HEK293 (cell line): ENCODE data around the gene QPCTL.

Experiments
- FEZF1 ChIP-seq: fragments of 450-650 bp; formaldehyde crosslinking; IDR thresholded peaks from 2 replicates; pipeline ENCODE4 v1.5.1; 2016; ENCODE audit warnings: missing biosample characterization, missing genetic modification characterization
- REPIN1 ChIP-seq: fragments of 450-650 bp; formaldehyde crosslinking; IDR thresholded peaks from 2 replicates; pipeline ENCODE4 v1.5.1; 2017; ENCODE audit warnings: missing biosample characterization, missing genetic modification characterization, low read depth
- SCRT2 ChIP-seq: fragments of 450-650 bp; formaldehyde crosslinking; IDR thresholded peaks from 2 replicates; pipeline ENCODE4 v1.5.1; 2016; ENCODE audit warnings: missing biosample characterization, missing genetic modification characterization
- WT1 ChIP-seq: fragments of 450-650 bp; formaldehyde crosslinking; IDR thresholded peaks from 2 replicates; pipeline ENCODE4 v1.5.1; 2016; ENCODE audit warnings: missing biosample characterization, missing genetic modification characterization
- YY2 ChIP-seq: fragments of 450-650 bp; formaldehyde crosslinking; IDR thresholded peaks from 2 replicates; pipeline ENCODE4 v1.5.1; 2016; ENCODE audit warnings: missing biosample characterization, missing genetic modification characterization
- ZBTB17 ChIP-seq: fragments of 450-650 bp; formaldehyde crosslinking; IDR thresholded peaks from 2 replicates; pipeline ENCODE4 v1.5.1; 2016; ENCODE audit warnings: missing biosample characterization, missing genetic modification characterization
- ZNF169 ChIP-seq: fragments of 450-650 bp; formaldehyde crosslinking; IDR thresholded peaks from 2 replicates; pipeline ENCODE4 v1.5.1; 2016; ENCODE audit warnings: missing biosample characterization, missing genetic modification characterization
- ZNF175 ChIP-seq: fragments of 450-650 bp; formaldehyde crosslinking; IDR thresholded peaks from 2 replicates; pipeline ENCODE4 v1.5.1; 2016; ENCODE audit warnings: missing biosample characterization, missing genetic modification characterization
- ZNF335 ChIP-seq: fragments of 450-650 bp; formaldehyde crosslinking; conservative IDR thresholded peaks from 2 replicates; pipeline ENCODE4 v1.5.1; 2016; ENCODE audit warnings: missing biosample characterization, missing genetic modification characterization
- ZNF354C ChIP-seq: fragments of 450-650 bp; formaldehyde crosslinking; IDR thresholded peaks from 2 replicates; pipeline ENCODE4 v1.5.1; 2016; ENCODE audit warnings: missing biosample characterization, missing genetic modification characterization, low read depth, borderline replicate concordance
- ZNF548 ChIP-seq: fragments of 450-650 bp; formaldehyde crosslinking; IDR thresholded peaks from 2 replicates; pipeline ENCODE4 v1.5.1; 2016; ENCODE audit warnings: missing biosample characterization, missing genetic modification characterization
- ZNF549 ChIP-seq: fragments of 450-650 bp; IDR thresholded peaks from 2 replicates; pipeline ENCODE4 v1.5.1; 2018; ENCODE audit warnings: missing biosample characterization, missing genetic modification characterization, mild to moderate bottlenecking, inconsistent platforms, moderate library complexity
- ZNF561 ChIP-seq: fragments of 450-650 bp; IDR thresholded peaks from 2 replicates; pipeline ENCODE4 v1.5.1; 2018; ENCODE audit warnings: missing biosample characterization, missing genetic modification characterization, borderline replicate concordance
- ZNF707 ChIP-seq: fragments of 450-650 bp; formaldehyde crosslinking; IDR thresholded peaks from 2 replicates; pipeline ENCODE4 v1.5.1; 2016; ENCODE audit warnings: missing biosample characterization, missing genetic modification characterization
- ZNF792 ChIP-seq: fragments of 450-650 bp; formaldehyde crosslinking; IDR thresholded peaks from 2 replicates; pipeline ENCODE4 v1.5.1; 2016; ENCODE audit warnings: missing biosample characterization, missing genetic modification characterization
- ZSCAN23 ChIP-seq: fragments of 450-650 bp; formaldehyde crosslinking; IDR thresholded peaks from 2 replicates; pipeline ENCODE4 v1.5.1; 2016; ENCODE audit warnings: missing biosample characterization, missing genetic modification characterization
- ZSCAN30 ChIP-seq: fragments of 450-650 bp; IDR thresholded peaks from 2 replicates; pipeline ENCODE4 v1.5.1; 2018; ENCODE audit warnings: missing biosample characterization, mild to moderate bottlenecking, missing genetic modification characterization, moderate library complexity
- TF ChIP-seq, protein P1 (sequence below): fragments of 450-650 bp; formaldehyde crosslinking; IDR thresholded peaks from 2 replicates; pipeline ENCODE4 v1.5.1; 2016; ENCODE audit warnings: missing biosample characterization, missing genetic modification characterization, low read depth
- TF ChIP-seq, protein P2 (sequence below): fragments of 450-650 bp; formaldehyde crosslinking; IDR thresholded peaks from 2 replicates; pipeline ENCODE4 v1.5.1; 2016; ENCODE audit warnings: missing biosample characterization, missing genetic modification characterization
- TF ChIP-seq, protein P3 (sequence below): fragments of 450-650 bp; formaldehyde crosslinking; IDR thresholded peaks from 2 replicates; pipeline ENCODE4 v1.5.1; 2016; ENCODE audit warnings: missing biosample characterization, missing genetic modification characterization
- TF ChIP-seq, protein P4 (sequence below): fragments of 450-650 bp; formaldehyde crosslinking; IDR thresholded peaks from 2 replicates; pipeline ENCODE4 v1.5.1; 2016; ENCODE audit warnings: missing biosample characterization, missing genetic modification characterization
- TF ChIP-seq, protein P5 (sequence below): fragments of 450-650 bp; formaldehyde crosslinking; IDR thresholded peaks from 2 replicates; pipeline ENCODE4 v1.5.1; 2016; ENCODE audit warnings: missing biosample characterization, missing genetic modification characterization, borderline replicate concordance
- TF ChIP-seq, protein P6 (sequence below): fragments of 450-650 bp; formaldehyde crosslinking; IDR thresholded peaks from 2 replicates; pipeline ENCODE4 v1.5.1; 2017; ENCODE audit warnings: missing biosample characterization, missing genetic modification characterization
- TF ChIP-seq, protein P7 (sequence below): fragments of 450-650 bp; formaldehyde crosslinking; IDR thresholded peaks from 2 replicates; pipeline ENCODE4 v1.5.1; 2016; ENCODE audit warnings: missing biosample characterization, missing genetic modification characterization

QPCTL gene

DNA sequence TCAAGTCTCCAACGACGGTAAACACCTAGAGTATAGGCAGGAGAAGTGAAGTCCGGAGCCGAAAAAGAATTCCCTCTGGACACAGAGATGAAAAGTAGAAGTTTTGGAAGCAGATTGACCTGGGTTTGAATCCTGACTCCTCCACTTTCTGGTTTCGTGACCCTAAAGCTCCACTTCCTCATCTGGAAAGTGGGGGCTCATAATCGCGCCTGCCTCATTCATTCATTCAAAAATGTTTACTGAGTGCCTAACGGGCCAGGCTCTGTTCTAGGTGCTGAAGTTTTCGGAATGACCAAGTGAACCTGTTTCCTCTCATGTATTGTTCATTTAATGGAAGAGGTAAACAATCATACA is 46.1 kb upstream of the QPCTL start (continued):
- TF ChIP-seq, protein P1, sequence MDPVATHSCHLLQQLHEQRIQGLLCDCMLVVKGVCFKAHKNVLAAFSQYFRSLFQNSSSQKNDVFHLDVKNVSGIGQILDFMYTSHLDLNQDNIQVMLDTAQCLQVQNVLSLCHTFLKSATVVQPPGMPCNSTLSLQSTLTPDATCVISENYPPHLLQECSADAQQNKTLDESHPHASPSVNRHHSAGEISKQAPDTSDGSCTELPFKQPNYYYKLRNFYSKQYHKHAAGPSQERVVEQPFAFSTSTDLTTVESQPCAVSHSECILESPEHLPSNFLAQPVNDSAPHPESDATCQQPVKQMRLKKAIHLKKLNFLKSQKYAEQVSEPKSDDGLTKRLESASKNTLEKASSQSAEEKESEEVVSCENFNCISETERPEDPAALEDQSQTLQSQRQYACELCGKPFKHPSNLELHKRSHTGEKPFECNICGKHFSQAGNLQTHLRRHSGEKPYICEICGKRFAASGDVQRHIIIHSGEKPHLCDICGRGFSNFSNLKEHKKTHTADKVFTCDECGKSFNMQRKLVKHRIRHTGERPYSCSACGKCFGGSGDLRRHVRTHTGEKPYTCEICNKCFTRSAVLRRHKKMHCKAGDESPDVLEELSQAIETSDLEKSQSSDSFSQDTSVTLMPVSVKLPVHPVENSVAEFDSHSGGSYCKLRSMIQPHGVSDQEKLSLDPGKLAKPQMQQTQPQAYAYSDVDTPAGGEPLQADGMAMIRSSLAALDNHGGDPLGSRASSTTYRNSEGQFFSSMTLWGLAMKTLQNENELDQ (tag by site-specific recombination), result no peak
- TF ChIP-seq ZNF561 (tag by site-specific recombination), result peak; percentile 2; the same call in 1 of the 2 replicates
- TF ChIP-seq ZSCAN23, result no peak
- TF ChIP-seq, protein P2, sequence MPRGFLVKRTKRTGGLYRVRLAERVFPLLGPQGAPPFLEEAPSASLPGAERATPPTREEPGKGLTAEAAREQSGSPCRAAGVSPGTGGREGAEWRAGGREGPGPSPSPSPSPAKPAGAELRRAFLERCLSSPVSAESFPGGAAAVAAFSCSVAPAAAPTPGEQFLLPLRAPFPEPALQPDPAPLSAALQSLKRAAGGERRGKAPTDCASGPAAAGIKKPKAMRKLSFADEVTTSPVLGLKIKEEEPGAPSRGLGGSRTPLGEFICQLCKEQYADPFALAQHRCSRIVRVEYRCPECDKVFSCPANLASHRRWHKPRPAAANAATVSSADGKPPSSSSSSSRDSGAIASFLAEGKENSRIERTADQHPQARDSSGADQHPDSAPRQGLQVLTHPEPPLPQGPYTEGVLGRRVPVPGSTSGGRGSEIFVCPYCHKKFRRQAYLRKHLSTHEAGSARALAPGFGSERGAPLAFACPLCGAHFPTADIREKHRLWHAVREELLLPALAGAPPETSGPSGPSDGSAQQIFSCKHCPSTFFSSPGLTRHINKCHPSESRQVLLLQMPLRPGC (tag by site-specific recombination), result no peak
- TF ChIP-seq, protein P3, sequence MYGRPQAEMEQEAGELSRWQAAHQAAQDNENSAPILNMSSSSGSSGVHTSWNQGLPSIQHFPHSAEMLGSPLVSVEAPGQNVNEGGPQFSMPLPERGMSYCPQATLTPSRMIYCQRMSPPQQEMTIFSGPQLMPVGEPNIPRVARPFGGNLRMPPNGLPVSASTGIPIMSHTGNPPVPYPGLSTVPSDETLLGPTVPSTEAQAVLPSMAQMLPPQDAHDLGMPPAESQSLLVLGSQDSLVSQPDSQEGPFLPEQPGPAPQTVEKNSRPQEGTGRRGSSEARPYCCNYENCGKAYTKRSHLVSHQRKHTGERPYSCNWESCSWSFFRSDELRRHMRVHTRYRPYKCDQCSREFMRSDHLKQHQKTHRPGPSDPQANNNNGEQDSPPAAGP, result peak; percentile 0; the same call in 1 of the 2 replicates
- no peak for TF ChIP-seq ZNF169 (tag by site-specific recombination)
- TF ChIP-seq, protein P4, sequence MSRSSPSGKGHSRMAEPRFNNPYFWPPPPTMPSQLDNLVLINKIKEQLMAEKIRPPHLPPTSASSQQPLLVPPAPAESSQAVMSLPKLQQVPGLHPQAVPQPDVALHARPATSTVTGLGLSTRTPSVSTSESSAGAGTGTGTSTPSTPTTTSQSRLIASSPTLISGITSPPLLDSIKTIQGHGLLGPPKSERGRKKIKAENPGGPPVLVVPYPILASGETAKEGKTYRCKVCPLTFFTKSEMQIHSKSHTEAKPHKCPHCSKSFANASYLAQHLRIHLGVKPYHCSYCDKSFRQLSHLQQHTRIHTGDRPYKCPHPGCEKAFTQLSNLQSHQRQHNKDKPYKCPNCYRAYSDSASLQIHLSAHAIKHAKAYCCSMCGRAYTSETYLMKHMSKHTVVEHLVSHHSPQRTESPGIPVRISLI, result no peak
- TF ChIP-seq, protein P5, sequence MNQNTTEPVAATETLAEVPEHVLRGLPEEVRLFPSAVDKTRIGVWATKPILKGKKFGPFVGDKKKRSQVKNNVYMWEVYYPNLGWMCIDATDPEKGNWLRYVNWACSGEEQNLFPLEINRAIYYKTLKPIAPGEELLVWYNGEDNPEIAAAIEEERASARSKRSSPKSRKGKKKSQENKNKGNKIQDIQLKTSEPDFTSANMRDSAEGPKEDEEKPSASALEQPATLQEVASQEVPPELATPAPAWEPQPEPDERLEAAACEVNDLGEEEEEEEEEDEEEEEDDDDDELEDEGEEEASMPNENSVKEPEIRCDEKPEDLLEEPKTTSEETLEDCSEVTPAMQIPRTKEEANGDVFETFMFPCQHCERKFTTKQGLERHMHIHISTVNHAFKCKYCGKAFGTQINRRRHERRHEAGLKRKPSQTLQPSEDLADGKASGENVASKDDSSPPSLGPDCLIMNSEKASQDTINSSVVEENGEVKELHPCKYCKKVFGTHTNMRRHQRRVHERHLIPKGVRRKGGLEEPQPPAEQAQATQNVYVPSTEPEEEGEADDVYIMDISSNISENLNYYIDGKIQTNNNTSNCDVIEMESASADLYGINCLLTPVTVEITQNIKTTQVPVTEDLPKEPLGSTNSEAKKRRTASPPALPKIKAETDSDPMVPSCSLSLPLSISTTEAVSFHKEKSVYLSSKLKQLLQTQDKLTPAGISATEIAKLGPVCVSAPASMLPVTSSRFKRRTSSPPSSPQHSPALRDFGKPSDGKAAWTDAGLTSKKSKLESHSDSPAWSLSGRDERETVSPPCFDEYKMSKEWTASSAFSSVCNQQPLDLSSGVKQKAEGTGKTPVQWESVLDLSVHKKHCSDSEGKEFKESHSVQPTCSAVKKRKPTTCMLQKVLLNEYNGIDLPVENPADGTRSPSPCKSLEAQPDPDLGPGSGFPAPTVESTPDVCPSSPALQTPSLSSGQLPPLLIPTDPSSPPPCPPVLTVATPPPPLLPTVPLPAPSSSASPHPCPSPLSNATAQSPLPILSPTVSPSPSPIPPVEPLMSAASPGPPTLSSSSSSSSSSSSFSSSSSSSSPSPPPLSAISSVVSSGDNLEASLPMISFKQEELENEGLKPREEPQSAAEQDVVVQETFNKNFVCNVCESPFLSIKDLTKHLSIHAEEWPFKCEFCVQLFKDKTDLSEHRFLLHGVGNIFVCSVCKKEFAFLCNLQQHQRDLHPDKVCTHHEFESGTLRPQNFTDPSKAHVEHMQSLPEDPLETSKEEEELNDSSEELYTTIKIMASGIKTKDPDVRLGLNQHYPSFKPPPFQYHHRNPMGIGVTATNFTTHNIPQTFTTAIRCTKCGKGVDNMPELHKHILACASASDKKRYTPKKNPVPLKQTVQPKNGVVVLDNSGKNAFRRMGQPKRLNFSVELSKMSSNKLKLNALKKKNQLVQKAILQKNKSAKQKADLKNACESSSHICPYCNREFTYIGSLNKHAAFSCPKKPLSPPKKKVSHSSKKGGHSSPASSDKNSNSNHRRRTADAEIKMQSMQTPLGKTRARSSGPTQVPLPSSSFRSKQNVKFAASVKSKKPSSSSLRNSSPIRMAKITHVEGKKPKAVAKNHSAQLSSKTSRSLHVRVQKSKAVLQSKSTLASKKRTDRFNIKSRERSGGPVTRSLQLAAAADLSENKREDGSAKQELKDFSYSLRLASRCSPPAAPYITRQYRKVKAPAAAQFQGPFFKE (tag by site-specific recombination), result no peak
- no peak for TF ChIP-seq ZNF549 (tag by site-specific recombination)
- TF ChIP-seq ZNF175 (tag by site-specific recombination), result no peak
- no peak for TF ChIP-seq ZNF548 (tag by site-specific recombination)
- TF ChIP-seq ZNF792, result no peak
- TF ChIP-seq ZNF354C (tag by site-specific recombination), result no peak
- TF ChIP-seq ZSCAN30 (tag by site-specific recombination), result 0 out of 2 replicates have a peak, but pooled peaks have one; percentile 3
- no peak for TF ChIP-seq YY2 (tag by site-specific recombination)
- TF ChIP-seq, protein P6, sequence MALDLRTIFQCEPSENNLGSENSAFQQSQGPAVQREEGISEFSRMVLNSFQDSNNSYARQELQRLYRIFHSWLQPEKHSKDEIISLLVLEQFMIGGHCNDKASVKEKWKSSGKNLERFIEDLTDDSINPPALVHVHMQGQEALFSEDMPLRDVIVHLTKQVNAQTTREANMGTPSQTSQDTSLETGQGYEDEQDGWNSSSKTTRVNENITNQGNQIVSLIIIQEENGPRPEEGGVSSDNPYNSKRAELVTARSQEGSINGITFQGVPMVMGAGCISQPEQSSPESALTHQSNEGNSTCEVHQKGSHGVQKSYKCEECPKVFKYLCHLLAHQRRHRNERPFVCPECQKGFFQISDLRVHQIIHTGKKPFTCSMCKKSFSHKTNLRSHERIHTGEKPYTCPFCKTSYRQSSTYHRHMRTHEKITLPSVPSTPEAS (tag by site-specific recombination), result 0 out of 2 replicates have a peak, but pooled peaks have one; percentile 4
- no peak for TF ChIP-seq WT1
- no peak for TF ChIP-seq ZBTB17 (tag by site-specific recombination)
- TF ChIP-seq REPIN1 (tag by site-specific recombination), result no peak
- TF ChIP-seq FEZF1 (tag by site-specific recombination), result no peak
- TF ChIP-seq ZNF707 (tag by site-specific recombination), result no peak
- TF ChIP-seq ZNF335 (tag by site-specific recombination), result peak; percentile 22; the same call in 1 of the 2 replicates
- TF ChIP-seq SCRT2 (tag by site-specific recombination), result no peak
- TF ChIP-seq, protein P7, sequence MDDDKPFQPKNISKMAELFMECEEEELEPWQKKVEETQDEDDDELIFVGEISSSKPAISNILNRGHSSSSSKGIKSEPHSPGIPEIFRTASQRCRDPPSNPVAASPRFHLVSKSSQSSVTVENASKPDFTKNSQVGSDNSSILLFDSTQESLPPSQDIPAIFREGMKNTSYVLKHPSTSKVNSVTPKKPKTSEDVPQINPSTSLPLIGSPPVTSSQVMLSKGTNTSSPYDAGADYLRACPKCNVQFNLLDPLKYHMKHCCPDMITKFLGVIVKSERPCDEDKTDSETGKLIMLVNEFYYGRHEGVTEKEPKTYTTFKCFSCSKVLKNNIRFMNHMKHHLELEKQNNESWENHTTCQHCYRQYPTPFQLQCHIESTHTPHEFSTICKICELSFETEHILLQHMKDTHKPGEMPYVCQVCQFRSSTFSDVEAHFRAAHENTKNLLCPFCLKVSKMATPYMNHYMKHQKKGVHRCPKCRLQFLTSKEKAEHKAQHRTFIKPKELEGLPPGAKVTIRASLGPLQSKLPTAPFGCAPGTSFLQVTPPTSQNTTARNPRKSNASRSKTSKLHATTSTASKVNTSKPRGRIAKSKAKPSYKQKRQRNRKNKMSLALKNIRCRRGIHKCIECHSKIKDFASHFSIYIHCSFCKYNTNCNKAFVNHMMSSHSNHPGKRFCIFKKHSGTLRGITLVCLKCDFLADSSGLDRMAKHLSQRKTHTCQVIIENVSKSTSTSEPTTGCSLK (tag by site-specific recombination), result no peak
